Breast epithelium (tissue), 3 donors: ENCODE data around the gene KLHL6.

Experiments
- POLR2A ChIP-seq: fragments of 450-650 bp; IDR thresholded peaks from one replicate; pipeline ENCODE4 v1.6.1; 2016; ENCODE audit warnings: antibody characterized with exemption, mild to moderate bottlenecking, moderate library complexity
- POLR2AphosphoS5 ChIP-seq, 3 donors: sonication (generic); formaldehyde crosslinking; IDR thresholded peaks; one replicate each; pipeline ENCODE4 v1.6.1; 2017; ENCODE audit warnings: antibody characterized with exemption in 3 of 3
- TF ChIP-seq, protein P1 (sequence below), 3 donors: fragments of 450-650 bp; IDR thresholded peaks; one replicate each; pipeline ENCODE4 v1.5.1; 2016 to 2017; ENCODE audit warnings: antibody characterized with exemption in 3 of 3, mild to moderate bottlenecking in 3 of 3, moderate library complexity in 3 of 3

DNA sequence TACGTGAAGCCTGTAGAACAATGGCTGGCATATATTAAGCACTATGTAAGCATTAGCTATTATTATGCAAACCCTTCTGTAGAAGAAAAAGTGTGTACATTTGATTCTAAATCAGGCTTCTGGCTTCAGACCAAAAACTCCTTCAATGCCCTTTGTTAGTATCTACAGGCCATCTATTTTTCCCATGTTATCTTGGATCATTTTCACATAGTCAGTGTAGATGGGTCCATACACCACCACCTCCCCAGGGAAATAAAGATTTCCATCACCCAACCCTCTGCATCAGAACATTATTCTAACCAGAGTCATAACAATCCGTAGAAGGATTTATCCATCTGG lies 8.0 kb upstream of the KLHL6 start:
- TF ChIP-seq, protein P1, sequence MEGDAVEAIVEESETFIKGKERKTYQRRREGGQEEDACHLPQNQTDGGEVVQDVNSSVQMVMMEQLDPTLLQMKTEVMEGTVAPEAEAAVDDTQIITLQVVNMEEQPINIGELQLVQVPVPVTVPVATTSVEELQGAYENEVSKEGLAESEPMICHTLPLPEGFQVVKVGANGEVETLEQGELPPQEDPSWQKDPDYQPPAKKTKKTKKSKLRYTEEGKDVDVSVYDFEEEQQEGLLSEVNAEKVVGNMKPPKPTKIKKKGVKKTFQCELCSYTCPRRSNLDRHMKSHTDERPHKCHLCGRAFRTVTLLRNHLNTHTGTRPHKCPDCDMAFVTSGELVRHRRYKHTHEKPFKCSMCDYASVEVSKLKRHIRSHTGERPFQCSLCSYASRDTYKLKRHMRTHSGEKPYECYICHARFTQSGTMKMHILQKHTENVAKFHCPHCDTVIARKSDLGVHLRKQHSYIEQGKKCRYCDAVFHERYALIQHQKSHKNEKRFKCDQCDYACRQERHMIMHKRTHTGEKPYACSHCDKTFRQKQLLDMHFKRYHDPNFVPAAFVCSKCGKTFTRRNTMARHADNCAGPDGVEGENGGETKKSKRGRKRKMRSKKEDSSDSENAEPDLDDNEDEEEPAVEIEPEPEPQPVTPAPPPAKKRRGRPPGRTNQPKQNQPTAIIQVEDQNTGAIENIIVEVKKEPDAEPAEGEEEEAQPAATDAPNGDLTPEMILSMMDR (IDR thresholded peaks at IDR 0.05): no peak
- TF ChIP-seq POLR2AphosphoS5 (IDR thresholded peaks at IDR 0.05): no peak
- no peak for TF ChIP-seq POLR2A
